ENCODE data around the gene CNTN5. TPM values are rescaled to one million over a fixed set of nuclear protein-coding genes. Genes with fewer than 3 reads are reported as not detected.

The CNTN5 gene
- total and polyA plus RNA-seq, 2 donors (not counting 1 experiment from before 2014, with no cell fraction given) = not detected

- Histone ChIP-seq H2AFZ (ENCODE audit: insufficient read depth, low read depth, low read length, poor library complexity, severe bottlenecking) (no peak overlapping the region), H3K79me2 (ENCODE audit: control insufficient read depth, insufficient read depth, low read length) (no peaks in the 10 kb centered on the region), H3K9me3 (ENCODE audit: control extremely low read depth in 1 of 3, control insufficient read depth in 2 of 3, insufficient read depth in 1 of 3, low read length in 2 of 3) (peaks cover 0 to 3% (median 0%) of the 10 kb centered on the region in 3 donors), H3K4me2 (replicated peaks; ENCODE audit: low read depth, low read length, poor library complexity, severe bottlenecking) (no peak overlapping the region), H4K20me1 (ENCODE audit: control insufficient read depth, insufficient read depth, low read length, poor library complexity, severe bottlenecking) (no peaks in the 10 kb centered on the region), H3K4me1 (ENCODE audit: control insufficient read depth in 2 of 2, insufficient read depth in 2 of 2, low read length in 2 of 2) (no peaks in the 10 kb centered on the region), H3K4me3 (ENCODE audit: control extremely low read depth in 1 of 5, extremely low read depth in 1 of 5, insufficient read depth in 1 of 5, low read depth in 2 of 5, low read length in 4 of 5) (no peak overlapping the region), H3K9ac (ENCODE audit: low read length) (no peak overlapping the region), H3K36me3 (replicated peaks in 1 of 2; ENCODE audit: control extremely low read depth in 1 of 2, control insufficient read depth in 1 of 2, extremely low read depth in 1 of 2, insufficient read depth in 2 of 2, low read length in 1 of 2) (no peaks in the 10 kb centered on the region), H3K27me3 (replicated peaks in 1 of 4; ENCODE audit: control extremely low read depth in 1 of 4, control insufficient read depth in 3 of 4, insufficient read depth in 4 of 4, low read length in 3 of 4) (no peaks in the 10 kb centered on the region), H3K27ac (ENCODE audit: low read length in 2 of 2) (no peak overlapping the region)
- no peak overlapping the region for H3K27ac Mint-ChIP-seq
- no CpG with 5 or more reads among the region's 1 CpG for WGBS (ENCODE audit: insufficient coverage)
- H3K4me1 Mint-ChIP-seq = no peaks in the 10 kb centered on the region
- CTCF ChIA-PET = interaction anchor here (1.9 kb wide), 1 partner anchor 21 kb away, joined by 9 read pairs; no protein-coding TSS in a partner anchor
- no peaks in the 10 kb centered on the region for H3K9me3 Mint-ChIP-seq (ENCODE audit: insufficient read depth)
- H3K27me3 Mint-ChIP-seq = no peaks in the 10 kb centered on the region
- TF ChIP-seq EZH2 (IDR thresholded peaks at IDR 0.05; ENCODE audit: borderline replicate concordance, insufficient read depth, low read depth, low read length, poor library complexity, severe bottlenecking) (no peak), CTCF (IDR thresholded peaks at IDR 0.05) (no peak)
- no peak overlapping the region for H3K4me3 Mint-ChIP-seq
- no peak for ATAC-seq (ENCODE audit: low read depth)
- no peak for DNase-seq
- POLR2A ChIA-PET = no interaction called here
- intact Hi-C loops (cut with micrococcal nuclease) = no loop called here
These were observed 16.3 kb downstream of the CNTN5 start for GRCh38 chr11:99037057-99037456.

- peaks cover 4% of the 10 kb centered on the region for H3K9me3 Mint-ChIP-seq (ENCODE audit: insufficient read depth)
- no peak overlapping the region for H3K27ac Mint-ChIP-seq
- Histone ChIP-seq H3K27ac (ENCODE audit: low read length in 2 of 2) (no peak overlapping the region), H3K9me3 (ENCODE audit: control extremely low read depth in 1 of 3, control insufficient read depth in 2 of 3, insufficient read depth in 1 of 3, low read length in 2 of 3) (no peaks in the 10 kb centered on the region), H3K79me2 (ENCODE audit: control insufficient read depth, insufficient read depth, low read length) (no peaks in the 10 kb centered on the region), H3K4me1 (ENCODE audit: control insufficient read depth in 2 of 2, insufficient read depth in 2 of 2, low read length in 2 of 2) (no peaks in the 10 kb centered on the region), H3K4me2 (replicated peaks; ENCODE audit: low read depth, low read length, poor library complexity, severe bottlenecking) (no peak overlapping the region), H3K9ac (ENCODE audit: low read length) (no peak overlapping the region), H2AFZ (ENCODE audit: insufficient read depth, low read depth, low read length, poor library complexity, severe bottlenecking) (no peak overlapping the region), H3K27me3 (replicated peaks in 1 of 4; ENCODE audit: control extremely low read depth in 1 of 4, control insufficient read depth in 3 of 4, insufficient read depth in 4 of 4, low read length in 3 of 4) (no peaks in the 10 kb centered on the region), H4K20me1 (ENCODE audit: control insufficient read depth, insufficient read depth, low read length, poor library complexity, severe bottlenecking) (no peaks in the 10 kb centered on the region), H3K4me3 (ENCODE audit: control extremely low read depth in 1 of 5, extremely low read depth in 1 of 5, insufficient read depth in 1 of 5, low read depth in 2 of 5, low read length in 4 of 5) (no peak overlapping the region), H3K36me3 (replicated peaks in 1 of 2; ENCODE audit: control extremely low read depth in 1 of 2, control insufficient read depth in 1 of 2, extremely low read depth in 1 of 2, insufficient read depth in 2 of 2, low read length in 1 of 2) (no peaks in the 10 kb centered on the region)
- no peaks in the 10 kb centered on the region for H3K27me3 Mint-ChIP-seq
- H3K4me3 Mint-ChIP-seq = no peak overlapping the region
- TF ChIP-seq CTCF (IDR thresholded peaks at IDR 0.05) (no peak), EZH2 (IDR thresholded peaks at IDR 0.05; ENCODE audit: borderline replicate concordance, insufficient read depth, low read depth, low read length, poor library complexity, severe bottlenecking) (no peak)
- ATAC-seq (ENCODE audit: low read depth) = no peak
- no peaks in the 10 kb centered on the region for H3K4me1 Mint-ChIP-seq
- no CpG with 5 or more reads among the region's 1 CpG for WGBS (ENCODE audit: insufficient coverage)
- intact Hi-C loops (cut with micrococcal nuclease) = no loop called here
- POLR2A ChIA-PET = no interaction called here
- CTCF ChIA-PET = no interaction called here
- no peak for DNase-seq
These were observed 42.6 kb downstream of the CNTN5 start for GRCh38 chr11:99063331-99063730.

Measured in B cell (primary cell).